GM12874 (cell line): Measurements from ENCODE around the gene PARK7.

Experiments used
- CTCF ChIP-seq: IDR thresholded peaks from 2 replicates; pipeline ENCODE4 v1.5.1; 2011; ENCODE audit warnings: low read depth, mild to moderate bottlenecking, control low read depth, low read length, moderate library complexity; ENCODE audit not compliant: insufficient read depth

Gene PARK7

GRCh38 chr1:7991504-7992440 lies 30.3 kb downstream of the PARK7 start:
- TF ChIP-seq CTCF = no peak

- no peak for TF ChIP-seq CTCF
These were observed 31.4 kb downstream of the PARK7 start for GRCh38 chr1:7992885-7993284.

GRCh38 chr1:7993593-7994479 lies 32.3 kb downstream of the PARK7 start:
- TF ChIP-seq CTCF = no peak

- TF ChIP-seq CTCF = no peak
These were observed 33.3 kb downstream of the PARK7 start for GRCh38 chr1:7994827-7995226.

- no peak for TF ChIP-seq CTCF
These were observed 33.9 kb downstream of the PARK7 start for GRCh38 chr1:7995437-7995836.

GRCh38 chr1:8002329-8002910 lies 40.9 kb downstream of the PARK7 start:
- TF ChIP-seq CTCF = no peak

- no peak for TF ChIP-seq CTCF
These were observed 41.4 kb downstream of the PARK7 start for GRCh38 chr1:8002921-8003320.
